Panc1 (cell line): ENCODE data around the gene ZNF594.

Experiments used
- POLR2AphosphoS5 ChIP-seq: IDR thresholded peaks from 2 replicates; pipeline ENCODE4 v1.6.1; 2012; ENCODE audit warnings: mild to moderate bottlenecking, low read depth, low read length, moderate library complexity
- TF ChIP-seq, protein P1 (sequence below): fragments of 450-650 bp; IDR thresholded peaks from 2 replicates; pipeline ENCODE4 v1.5.1; 2017; ENCODE audit warnings: mild to moderate bottlenecking

DNA sequence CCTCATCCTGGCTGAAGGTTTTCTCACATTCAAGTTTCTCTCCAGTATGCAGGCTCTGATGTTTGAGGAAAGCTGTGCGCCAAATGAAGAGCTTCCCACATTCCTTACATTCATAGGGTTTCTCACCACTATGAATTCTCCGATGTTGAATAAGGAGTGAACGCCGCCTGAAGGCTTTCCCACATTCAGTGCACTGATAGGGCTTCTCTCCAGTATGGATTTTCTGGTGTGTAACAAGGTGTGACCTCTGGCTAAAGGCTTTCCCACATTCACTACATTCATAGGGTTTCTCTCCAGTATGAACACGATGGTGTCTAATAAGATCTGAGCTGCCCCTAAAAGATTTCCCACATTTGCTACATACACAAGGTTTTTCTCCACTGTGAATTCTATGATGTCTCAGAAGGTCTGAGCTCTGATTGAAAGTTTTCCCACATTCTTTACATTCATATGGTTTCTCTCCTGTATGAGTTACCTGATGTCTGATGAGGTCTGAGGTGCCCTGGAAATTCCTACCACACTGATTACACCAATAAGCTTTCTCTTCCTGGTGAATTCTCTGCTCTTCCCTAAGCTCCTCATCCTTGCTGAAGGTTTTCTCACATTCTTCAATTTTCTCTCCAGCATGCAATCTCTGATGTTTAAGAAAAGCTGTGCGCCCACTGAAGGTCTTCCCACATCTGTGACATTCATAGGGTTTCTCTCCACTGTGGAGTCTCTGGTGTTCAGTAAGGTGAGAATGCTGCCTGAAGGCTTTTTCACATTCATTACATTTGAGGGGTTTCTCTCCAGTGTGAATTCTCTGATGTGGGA lies 8.9 kb downstream of the ZNF594 start:
- TF ChIP-seq, protein P1, sequence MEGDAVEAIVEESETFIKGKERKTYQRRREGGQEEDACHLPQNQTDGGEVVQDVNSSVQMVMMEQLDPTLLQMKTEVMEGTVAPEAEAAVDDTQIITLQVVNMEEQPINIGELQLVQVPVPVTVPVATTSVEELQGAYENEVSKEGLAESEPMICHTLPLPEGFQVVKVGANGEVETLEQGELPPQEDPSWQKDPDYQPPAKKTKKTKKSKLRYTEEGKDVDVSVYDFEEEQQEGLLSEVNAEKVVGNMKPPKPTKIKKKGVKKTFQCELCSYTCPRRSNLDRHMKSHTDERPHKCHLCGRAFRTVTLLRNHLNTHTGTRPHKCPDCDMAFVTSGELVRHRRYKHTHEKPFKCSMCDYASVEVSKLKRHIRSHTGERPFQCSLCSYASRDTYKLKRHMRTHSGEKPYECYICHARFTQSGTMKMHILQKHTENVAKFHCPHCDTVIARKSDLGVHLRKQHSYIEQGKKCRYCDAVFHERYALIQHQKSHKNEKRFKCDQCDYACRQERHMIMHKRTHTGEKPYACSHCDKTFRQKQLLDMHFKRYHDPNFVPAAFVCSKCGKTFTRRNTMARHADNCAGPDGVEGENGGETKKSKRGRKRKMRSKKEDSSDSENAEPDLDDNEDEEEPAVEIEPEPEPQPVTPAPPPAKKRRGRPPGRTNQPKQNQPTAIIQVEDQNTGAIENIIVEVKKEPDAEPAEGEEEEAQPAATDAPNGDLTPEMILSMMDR, result no peak
- no peak for TF ChIP-seq POLR2AphosphoS5
